ENCODE data around the gene LRCOL1. TPM values are rescaled to one million over a fixed set of nuclear protein-coding genes. Genes with fewer than 3 reads are reported as not detected.

Gene LRCOL1
- total RNA-seq, 1 donor from 2014 or later: not detected

GRCh38 chr12:132646850-132647249 is 36.5 kb upstream of the LRCOL1 start:
- no peak overlapping the region for H3K27ac ChIP-seq (replicated peaks)
- H3K27me3 ChIP-seq (ENCODE audit: low read depth): no peaks in the 10 kb centered on the region
- H3K4me1 ChIP-seq: no peaks in the 10 kb centered on the region
- H3K9me3 ChIP-seq (replicated peaks): no peaks in the 10 kb centered on the region
- no peak overlapping the region for H3K4me3 ChIP-seq
- DNase-seq: no peak
- intact Hi-C loops (cut with micrococcal nuclease): no loop called here
- H3K36me3 ChIP-seq: peaks cover 71% of the 10 kb centered on the region
- TF ChIP-seq, protein P1, sequence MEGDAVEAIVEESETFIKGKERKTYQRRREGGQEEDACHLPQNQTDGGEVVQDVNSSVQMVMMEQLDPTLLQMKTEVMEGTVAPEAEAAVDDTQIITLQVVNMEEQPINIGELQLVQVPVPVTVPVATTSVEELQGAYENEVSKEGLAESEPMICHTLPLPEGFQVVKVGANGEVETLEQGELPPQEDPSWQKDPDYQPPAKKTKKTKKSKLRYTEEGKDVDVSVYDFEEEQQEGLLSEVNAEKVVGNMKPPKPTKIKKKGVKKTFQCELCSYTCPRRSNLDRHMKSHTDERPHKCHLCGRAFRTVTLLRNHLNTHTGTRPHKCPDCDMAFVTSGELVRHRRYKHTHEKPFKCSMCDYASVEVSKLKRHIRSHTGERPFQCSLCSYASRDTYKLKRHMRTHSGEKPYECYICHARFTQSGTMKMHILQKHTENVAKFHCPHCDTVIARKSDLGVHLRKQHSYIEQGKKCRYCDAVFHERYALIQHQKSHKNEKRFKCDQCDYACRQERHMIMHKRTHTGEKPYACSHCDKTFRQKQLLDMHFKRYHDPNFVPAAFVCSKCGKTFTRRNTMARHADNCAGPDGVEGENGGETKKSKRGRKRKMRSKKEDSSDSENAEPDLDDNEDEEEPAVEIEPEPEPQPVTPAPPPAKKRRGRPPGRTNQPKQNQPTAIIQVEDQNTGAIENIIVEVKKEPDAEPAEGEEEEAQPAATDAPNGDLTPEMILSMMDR (IDR thresholded peaks at IDR 0.05; ENCODE audit: borderline replicate concordance): no peak

DNA sequence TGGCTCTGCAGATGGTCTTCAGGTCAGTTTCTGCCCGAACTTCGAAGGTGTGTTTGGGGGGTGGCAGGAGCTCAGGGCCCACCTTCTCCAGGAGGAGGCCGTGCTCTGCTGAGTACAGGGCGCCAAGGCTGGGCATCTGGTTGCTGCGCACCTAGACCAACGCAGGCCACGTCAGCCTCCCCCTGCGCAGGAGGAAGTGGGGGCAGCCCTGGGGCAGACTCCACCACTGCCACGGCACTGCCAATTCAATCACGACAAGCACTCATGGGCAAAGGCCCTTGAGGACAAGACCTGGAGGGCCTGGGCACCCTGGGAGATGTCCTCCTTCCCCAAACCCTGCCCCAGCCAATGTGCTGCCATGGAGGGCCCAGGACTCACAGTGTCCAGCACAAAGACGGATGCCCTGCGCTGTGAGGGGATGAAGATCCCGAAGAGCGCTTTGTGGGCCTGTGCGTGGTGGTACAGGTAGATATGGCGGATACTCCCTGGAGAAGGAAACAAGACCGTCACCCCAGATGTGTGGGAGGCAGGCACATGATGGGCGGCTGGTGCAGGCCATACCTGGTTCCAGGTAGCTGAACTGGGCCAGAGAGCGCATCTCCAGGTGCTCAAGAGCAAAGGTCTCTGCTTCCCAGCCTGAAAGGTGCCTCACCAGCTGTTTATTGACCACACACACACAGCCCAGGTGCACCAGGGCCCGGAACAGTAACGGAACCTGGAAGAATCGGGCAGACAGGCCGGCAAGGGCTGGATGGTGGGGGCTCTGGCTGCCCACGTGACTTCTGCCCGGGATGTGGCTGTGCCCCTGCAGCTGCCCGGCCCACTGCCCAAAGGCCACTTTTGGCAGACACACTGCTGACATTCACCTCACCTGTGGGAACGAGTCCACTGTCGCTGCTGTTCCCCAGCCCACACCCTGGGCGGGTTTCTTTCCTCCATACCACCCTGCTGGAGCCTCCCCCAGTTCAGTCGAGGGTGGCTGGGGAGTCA is 32.8 kb upstream of the LRCOL1 start:
- Histone ChIP-seq H3K4me1 (no peaks in the 10 kb centered on the region), H3K4me3 (no peak overlapping the region), H3K27me3 (ENCODE audit: low read depth) (no peaks in the 10 kb centered on the region), H3K27ac (replicated peaks) (no peak overlapping the region), H3K36me3 (peaks cover 69% of the 10 kb centered on the region), H3K9me3 (replicated peaks) (no peaks in the 10 kb centered on the region)
- TF ChIP-seq, protein P1 (IDR thresholded peaks at IDR 0.05; ENCODE audit: borderline replicate concordance): no peak
- DNase-seq: no peak
- intact Hi-C loops (cut with micrococcal nuclease): no loop called here

- TF ChIP-seq, protein P1 (IDR thresholded peaks at IDR 0.05; ENCODE audit: borderline replicate concordance): no peak
- DNase-seq: no peak
- Histone ChIP-seq H3K9me3 (replicated peaks) (no peaks in the 10 kb centered on the region), H3K27me3 (ENCODE audit: low read depth) (no peaks in the 10 kb centered on the region), H3K36me3 (peaks cover 70% of the 10 kb centered on the region), H3K4me1 (no peaks in the 10 kb centered on the region), H3K27ac (replicated peaks) (no peak overlapping the region), H3K4me3 (no peak overlapping the region)
- intact Hi-C loops (cut with micrococcal nuclease): no loop called here
Measured at GRCh38 chr12:132641811-132642650, 31.6 kb upstream of the LRCOL1 start.

- no peaks in the 10 kb centered on the region for H3K27me3 ChIP-seq (ENCODE audit: low read depth)
- no peaks in the 10 kb centered on the region for H3K4me1 ChIP-seq
- intact Hi-C loops (cut with micrococcal nuclease): no loop called here
- no peak overlapping the region for H3K27ac ChIP-seq (replicated peaks)
- no peaks in the 10 kb centered on the region for H3K9me3 ChIP-seq (replicated peaks)
- H3K36me3 ChIP-seq: peaks cover 66% of the 10 kb centered on the region
- DNase-seq: no peak
- TF ChIP-seq, protein P1 (IDR thresholded peaks at IDR 0.05; ENCODE audit: borderline replicate concordance): no peak
- H3K4me3 ChIP-seq: no peak overlapping the region
Measured at GRCh38 chr12:132640936-132641335, 30.6 kb upstream of the LRCOL1 start.

GRCh38 chr12:132639956-132640520 is 29.7 kb upstream of the LRCOL1 start:
- no peaks in the 10 kb centered on the region for H3K9me3 ChIP-seq (replicated peaks)
- no peaks in the 10 kb centered on the region for H3K4me1 ChIP-seq
- no peak for DNase-seq
- H3K27ac ChIP-seq (replicated peaks): no peak overlapping the region
- intact Hi-C loops (cut with micrococcal nuclease): no loop called here
- no peaks in the 10 kb centered on the region for H3K27me3 ChIP-seq (ENCODE audit: low read depth)
- no peak overlapping the region for H3K4me3 ChIP-seq
- H3K36me3 ChIP-seq: peaks cover 70% of the 10 kb centered on the region
- TF ChIP-seq, protein P1 (IDR thresholded peaks at IDR 0.05; ENCODE audit: borderline replicate concordance): no peak
